H1 (cell line): ENCODE measurements around the gene CRTC1. TPM values are rescaled to one million over a fixed set of nuclear protein-coding genes. Genes with fewer than 3 reads are reported as not detected.

Source experiments
- CTCF ChIA-PET: fragments of 300-600 bp; sonication (Branson Sonifier 250); formaldehyde crosslinking; loops from one replicate; lab custom pipeline; 2021; ENCODE audit not compliant: partially characterized antibody; lab: Charles Lee
- POLR2A ChIA-PET: fragments of 300-600 bp; sonication (Branson Sonifier 250); formaldehyde crosslinking; loops from one replicate; lab custom pipeline; 2021; ENCODE audit warnings: inconsistent platforms; ENCODE audit not compliant: partially characterized antibody; lab: Charles Lee
- DNase-seq, 2 experiments: peaks; one replicate each; pipeline versions ENCODE4 v3.0.0 to v3.0.0-alpha.2; 2010 to 2022; ENCODE audit warnings: low spot score in 2 of 2, low read depth in 1 of 2, mixed read lengths in 1 of 2
- FAIRE-seq: peaks from 2 replicates; lab custom pipeline; 2011; peaks lifted over from hg19 to GRCh38; lab: Jason Lieb, UNC
- H2AFZ ChIP-seq: 2 replicates; pipeline ENCODE4 v1.8.1; 2012; ENCODE audit warnings: low read length, inconsistent platforms
- H2AK5ac ChIP-seq: 2 replicates; pipeline ENCODE4 v1.6.1; 2013; ENCODE audit warnings: low read depth, low read length
- H2BK120ac ChIP-seq: replicated peaks from 2 replicates; pipeline ENCODE3; 2013; ENCODE audit warnings: low read depth, low read length, inconsistent platforms
- H2BK12ac ChIP-seq: 2 replicates; pipeline ENCODE4 v1.6.1; 2013; ENCODE audit warnings: low read depth, low read length
- H2BK15ac ChIP-seq: 2 replicates; pipeline ENCODE4 v1.6.1; 2013; ENCODE audit warnings: low read length
- H2BK20ac ChIP-seq: 2 replicates; pipeline ENCODE4 v1.6.1; 2013; ENCODE audit warnings: low read length
- H2BK5ac ChIP-seq: 2 replicates; pipeline ENCODE4 v1.6.1; 2013; ENCODE audit warnings: low read depth, low read length
- H3K14ac ChIP-seq: 2 replicates; pipeline ENCODE4 v1.6.1; 2013; ENCODE audit warnings: inconsistent platforms; ENCODE audit not compliant: insufficient read length
- H3K18ac ChIP-seq: 2 replicates; pipeline ENCODE4 v1.6.1; 2013; ENCODE audit warnings: low read length; ENCODE audit errors: extremely low read depth
- H3K23ac ChIP-seq: 2 replicates; pipeline ENCODE4 v1.6.1; 2013; ENCODE audit warnings: inconsistent platforms; ENCODE audit not compliant: insufficient read length
- H3K23me2 ChIP-seq: 2 replicates; pipeline ENCODE4 v1.6.1; 2013; ENCODE audit warnings: low read depth, low read length
- H3K27ac ChIP-seq: 2 replicates; pipeline ENCODE4 v1.6.1; 2011; ENCODE audit warnings: low read depth, low read length, inconsistent platforms
- H3K27me3 ChIP-seq, 4 experiments: replicated peaks in 1 of 4; 1 replicate in 1 of 4; 2 replicates in 3 of 4; pipeline versions ENCODE4 v1.6.1 to v1.8.1; 2011 to 2013; ENCODE audit warnings: low read length in 3 of 4, mild to moderate bottlenecking in 3 of 4, inconsistent platforms in 2 of 4, mixed read lengths in 2 of 4, moderate library complexity in 1 of 4; ENCODE audit not compliant: control insufficient read depth in 3 of 4, insufficient read depth in 3 of 4; ENCODE audit errors: extremely low read depth in 1 of 4
- H3K36me3 ChIP-seq, 4 experiments: 2 replicates each; pipeline versions ENCODE4 v1.6.1 to v1.8.1; 2011 to 2013; ENCODE audit warnings: mild to moderate bottlenecking in 4 of 4, low read length in 3 of 4, moderate library complexity in 2 of 4, control low read depth in 1 of 4, inconsistent platforms in 1 of 4; ENCODE audit not compliant: insufficient read depth in 4 of 4, control insufficient read depth in 2 of 4
- H3K4ac ChIP-seq: replicated peaks from 2 replicates; pipeline ENCODE3; 2013; ENCODE audit warnings: low read length, low read depth, mixed read lengths, inconsistent platforms; ENCODE audit not compliant: insufficient read length
- H3K4me1 ChIP-seq, 4 experiments: replicated peaks in 1 of 4; 1 replicate in 1 of 4; 2 replicates in 3 of 4; pipeline versions ENCODE4 v1.6.1 to v1.8.1; 2011 to 2013; ENCODE audit warnings: low read length in 3 of 4, inconsistent platforms in 2 of 4, mixed read lengths in 1 of 4; ENCODE audit not compliant: insufficient read depth in 4 of 4, control insufficient read depth in 3 of 4
- H3K4me2 ChIP-seq, 2 experiments: 2 replicates each; pipeline versions ENCODE4 v1.6.1 to v1.8.1; 2011 to 2013; ENCODE audit warnings: low read depth in 2 of 2, low read length in 2 of 2, control low read depth in 1 of 2, inconsistent platforms in 1 of 2, mild to moderate bottlenecking in 1 of 2; ENCODE audit not compliant: insufficient read depth in 1 of 2
- H3K4me3 ChIP-seq, 4 experiments: fragments of 200-600, 300-600 bp in 1 of 4; sonication (generic), shearing (Covaris generic), sonication (Bioruptor Twin) in 1 of 4; 2 replicates each; pipeline versions ENCODE4 v1.5.1 to v1.8.1; 2011 to 2016; ENCODE audit warnings: low read length in 4 of 4, low read depth in 3 of 4, control low read depth in 2 of 4, inconsistent platforms in 2 of 4, mild to moderate bottlenecking in 2 of 4, mixed read lengths in 1 of 4, moderate library complexity in 1 of 4; ENCODE audit not compliant: insufficient read depth in 2 of 4; ENCODE audit errors: extremely low read depth in 1 of 4
- H3K56ac ChIP-seq: replicated peaks from 2 replicates; pipeline ENCODE3; 2013; ENCODE audit warnings: low read depth, mild to moderate bottlenecking, mixed read lengths, low read length, inconsistent platforms; ENCODE audit not compliant: insufficient read length
- H3K79me1 ChIP-seq: 2 replicates; pipeline ENCODE4 v1.6.1; 2013; ENCODE audit warnings: low read depth, low read length, control low read depth
- H3K79me2 ChIP-seq, 2 experiments: 2 replicates each; pipeline versions ENCODE4 v1.6.1 to v1.8.1; 2012 to 2013; ENCODE audit warnings: low read length in 2 of 2, mild to moderate bottlenecking in 2 of 2, inconsistent platforms in 1 of 2; ENCODE audit not compliant: insufficient read depth in 2 of 2, control insufficient read depth in 1 of 2
- H3K9ac ChIP-seq, 4 experiments: replicated peaks in 1 of 4; 1 replicate in 1 of 4; 2 replicates in 3 of 4; pipeline versions ENCODE4 v1.6.1 to v1.8.1; 2011 to 2013; ENCODE audit warnings: low read depth in 3 of 4, low read length in 3 of 4, control low read depth in 2 of 4, mild to moderate bottlenecking in 2 of 4, moderate library complexity in 2 of 4, inconsistent platforms in 1 of 4; ENCODE audit errors: extremely low read depth in 1 of 4
- H3K9me3 ChIP-seq, 2 experiments: 2 replicates each; pipeline versions ENCODE4 v1.6.1 to v1.8.1; 2012 to 2013; ENCODE audit warnings: mild to moderate bottlenecking in 2 of 2, moderate library complexity in 2 of 2, control low read depth in 1 of 2, inconsistent platforms in 1 of 2, low read depth in 1 of 2, low read length in 1 of 2, mixed read lengths in 1 of 2; ENCODE audit not compliant: insufficient read depth in 2 of 2
- H4K20me1 ChIP-seq, 2 experiments: replicated peaks in 1 of 2; 2 replicates each; pipeline versions ENCODE3 to v1.8.1; 2011 to 2013; ENCODE audit warnings: inconsistent platforms in 2 of 2, low read length in 2 of 2, mild to moderate bottlenecking in 1 of 2; ENCODE audit not compliant: insufficient read depth in 2 of 2, control insufficient read depth in 1 of 2
- H4K5ac ChIP-seq: 2 replicates; pipeline ENCODE4 v1.6.1; 2013; ENCODE audit warnings: low read length, low read depth, mixed read lengths, inconsistent platforms; ENCODE audit not compliant: insufficient read length
- H4K8ac ChIP-seq: 2 replicates; pipeline ENCODE4 v1.8.0; 2013; ENCODE audit warnings: mild to moderate bottlenecking, moderate library complexity, low read length, inconsistent platforms; ENCODE audit not compliant: insufficient read depth; ENCODE audit errors: extremely low read depth
- H4K91ac ChIP-seq: replicated peaks from 2 replicates; pipeline ENCODE3; 2013; ENCODE audit warnings: low read length, mixed read lengths, inconsistent platforms; ENCODE audit not compliant: insufficient read length
- BCL11A ChIP-seq, 2 experiments: IDR thresholded peaks; one replicate each; pipeline ENCODE4 v1.6.1; 2011; ENCODE audit warnings: low read depth in 2 of 2, low read length in 2 of 2, mild to moderate bottlenecking in 2 of 2
- HDAC6 ChIP-seq: IDR thresholded peaks from one replicate; pipeline ENCODE4 v1.7.1; 2012; ENCODE audit warnings: low read depth, mild to moderate bottlenecking, inconsistent platforms, low read length, moderate library complexity
- POLR2AphosphoS5 ChIP-seq: IDR thresholded peaks from 2 replicates; pipeline ENCODE4 v1.6.1; 2011; ENCODE audit warnings: low read depth, low read length
- POU5F1 ChIP-seq: IDR thresholded peaks from 2 replicates; pipeline ENCODE4 v1.6.1; 2011; ENCODE audit warnings: low read depth, mild to moderate bottlenecking, low read length, moderate library complexity
- SIRT6 ChIP-seq: IDR thresholded peaks from one replicate; pipeline ENCODE4 v1.7.1; 2012; ENCODE audit warnings: low read length, inconsistent platforms
- TBP ChIP-seq: IDR thresholded peaks from 2 replicates; pipeline ENCODE4 v1.6.1; 2011; ENCODE audit warnings: low read depth, low read length, improper control_type of control experiment
- WGBS, 2 experiments: shearing (Covaris generic) in 1 of 2; methylation state at CpG; one replicate each; pipeline versions ENCODE4 v1.1.6 to v1.1.7; 2013 to 2015; ENCODE audit warnings: low lambda C conversion rate in 2 of 2, mixed read lengths in 2 of 2, inconsistent platforms in 1 of 2, low coverage in 1 of 2, missing lambda C conversion rate in 1 of 2; ENCODE audit not compliant: insufficient replicate concordance in 2 of 2, insufficient coverage in 1 of 2, insufficient read length in 1 of 2; ENCODE audit errors: extremely low coverage in 1 of 2, missing lambda C conversion rate in 1 of 2; 5-methylcytosine and 5-hydroxymethylcytosine counted together
- polyA plus RNA-seq, 7 experiments: library from polyadenylated mRNA; depleted of rRNA in 3 of 7; stranded (reverse) in 5 of 7; unstranded in 2 of 7; fragments of >200 nt in 5 of 7; fragments of 200-250 nt in 2 of 7; gene quantifications; 1 replicate in 5 of 7; 2 replicates in 1 of 7; 4 replicates in 1 of 7; pipeline versions ENCODE4 v1.2.1 to v1.2.3, GENCODE V29; 2011 to 2013; ENCODE audit warnings: missing spikeins in 2 of 7, mixed read lengths in 2 of 7
- total RNA-seq: library from RNA; stranded (reverse); fragmentation: NEBNext Ultra II Directional; extraction: Animal tissue kit (Norgen Biotek cat#: 25700); gene quantifications from 2 replicates; pipeline ENCODE4 v1.2.1, GENCODE V29; 2021

Gene CRTC1
- total and polyA plus RNA-seq, 2 of the 8 experiments (the other 6 are each of a cell fraction or from before 2014, with no cell fraction given): 2.9 to 8.5 TPM

- Histone ChIP-seq H3K9ac (no peak overlapping the region), H3K4ac (no peak overlapping the region), H4K5ac (no peak overlapping the region), H3K14ac (no peak overlapping the region), H3K36me3 (no peaks in the 10 kb centered on the region), H3K4me2 (no peak overlapping the region), H2BK20ac (no peak overlapping the region), H2BK5ac (no peak overlapping the region), H2AK5ac (no peak overlapping the region), H2BK15ac (no peak overlapping the region), H3K27ac (no peak overlapping the region), H2AFZ (no peak overlapping the region), H2BK120ac (no peak overlapping the region), H4K20me1 (peaks cover 0 to 16% of the 10 kb centered on the region in 2 experiments), H3K23me2 (no peaks in the 10 kb centered on the region), H3K23ac (no peak overlapping the region), H3K56ac (no peak overlapping the region), H3K79me1 (no peaks in the 10 kb centered on the region), H2BK12ac (no peak overlapping the region), H3K27me3 (peaks cover 2 to 28% (median 22%) of the 10 kb centered on the region in 4 experiments; a peak in 5 of 7 replicates), H3K4me3 (no peak overlapping the region), H4K8ac (no peak overlapping the region), H4K91ac (no peak overlapping the region), H3K4me1 (peaks cover 0 to 6% (median 1%) of the 10 kb centered on the region in 4 experiments; a peak in 3 of 7 replicates), H3K79me2 (no peaks in the 10 kb centered on the region), H3K9me3 (no peaks in the 10 kb centered on the region), H3K18ac (no peak overlapping the region; the same call in 1 of the 2 replicates)
- TF ChIP-seq TBP: no peak
- no peak for TF ChIP-seq SIRT6
- TF ChIP-seq POLR2AphosphoS5: no peak
- TF ChIP-seq BCL11A (IDR thresholded peaks at IDR 0.05; ENCODE audit: low read depth in 2 of 2, low read length in 2 of 2): no peak
- TF ChIP-seq POU5F1: no peak
- TF ChIP-seq HDAC6: no peak
- POLR2A ChIA-PET: interaction anchor here (0.6 to 5.5 kb wide), 4 partner anchors 9 to 166 kb away, joined by 3 to 35 read pairs (median 5); no protein-coding TSS in a partner anchor
- FAIRE-seq (no peak), DNase-seq (no peak)
- CTCF ChIA-PET: interaction anchor here (0.8 to 2.7 kb wide), 11 partner anchors 10 to 309 kb away, joined by 3 to 12 read pairs (median 3); partner anchors contain the start of gene REX1BD
- 93% methylated on average over 16 of the region's 16 CpGs; no CpG with 5 or more reads in 1 of the 2 experiments for WGBS, 2 experiments
Observed at GRCh38 chr19:18761531-18762110, 78.1 kb downstream of the CRTC1 start.
